ENCODE measurements around the gene SERPINI1. TPM values are rescaled to one million over a fixed set of nuclear protein-coding genes. Genes with fewer than 3 reads are reported as not detected.

The SERPINI1 gene
- total and polyA plus RNA-seq, 2 of the 8 experiments (the other 6 are each of a cell fraction or from before 2014, with no cell fraction given) = 5.3 to 9.9 TPM

- no peak overlapping the region for H3K56ac ChIP-seq (replicated peaks; ENCODE audit: insufficient read length, low read depth, low read length)
- H3K4me2 ChIP-seq (ENCODE audit: insufficient read depth in 1 of 2, low read depth in 2 of 2, low read length in 2 of 2) = no peak overlapping the region
- H3K4me1 ChIP-seq (replicated peaks in 1 of 4; ENCODE audit: control insufficient read depth in 3 of 4, insufficient read depth in 4 of 4, low read length in 3 of 4) = no peaks in the 10 kb centered on the region
- no peak overlapping the region for H2BK15ac ChIP-seq (ENCODE audit: low read length)
- H4K20me1 ChIP-seq (replicated peaks in 1 of 2; ENCODE audit: control insufficient read depth in 1 of 2, insufficient read depth in 2 of 2, low read length in 2 of 2) = no peaks in the 10 kb centered on the region
- TF ChIP-seq, protein P1, sequence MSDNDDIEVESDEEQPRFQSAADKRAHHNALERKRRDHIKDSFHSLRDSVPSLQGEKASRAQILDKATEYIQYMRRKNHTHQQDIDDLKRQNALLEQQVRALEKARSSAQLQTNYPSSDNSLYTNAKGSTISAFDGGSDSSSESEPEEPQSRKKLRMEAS (IDR thresholded peaks at IDR 0.05) = no peak
- no peak for TF ChIP-seq RAD21 (IDR thresholded peaks at IDR 0.05 in 1 of 2, conservative IDR thresholded peaks at IDR 0.05 in 1 of 2; ENCODE audit: low read depth in 2 of 2, low read length in 2 of 2)
- TF ChIP-seq E2F6 (IDR thresholded peaks at IDR 0.05) = no peak
- no peak for TF ChIP-seq TBP (IDR thresholded peaks at IDR 0.05; ENCODE audit: low read depth, low read length)
- TF ChIP-seq YY1 (IDR thresholded peaks at IDR 0.05; ENCODE audit: low read depth, low read length) = no peak
- no peak for TF ChIP-seq CHD1 (IDR thresholded peaks at IDR 0.05; ENCODE audit: low read depth, low read length)
- no peak for TF ChIP-seq BACH1 (IDR thresholded peaks at IDR 0.05; ENCODE audit: low read length)
- H3K14ac ChIP-seq (ENCODE audit: insufficient read length) = no peak overlapping the region
- H3K79me2 ChIP-seq (ENCODE audit: control insufficient read depth in 1 of 2, insufficient read depth in 2 of 2, low read length in 2 of 2) = no peaks in the 10 kb centered on the region
- H3K18ac ChIP-seq (ENCODE audit: extremely low read depth, low read length) = no peak overlapping the region
- H3K9me3 ChIP-seq (ENCODE audit: insufficient read depth in 2 of 2, low read depth in 1 of 2, low read length in 1 of 2) = no peaks in the 10 kb centered on the region
- H3K4me3 ChIP-seq (ENCODE audit: extremely low read depth in 1 of 4, insufficient read depth in 2 of 4, low read depth in 3 of 4, low read length in 4 of 4) = no peak overlapping the region
- H3K4ac ChIP-seq (replicated peaks; ENCODE audit: insufficient read length, low read depth, low read length) = no peak overlapping the region
- no peak for DNase-seq (ENCODE audit: low read depth in 1 of 2, low spot score in 2 of 2)
- WGBS, 2 experiments (ENCODE audit: extremely low coverage in 1 of 2, insufficient coverage in 1 of 2, insufficient read length in 1 of 2, insufficient replicate concordance in 2 of 2, low coverage in 1 of 2, low lambda C conversion rate in 2 of 2, missing lambda C conversion rate in 1 of 2) = 83% methylated on average over 2 of the region's 2 CpGs; no CpG with 5 or more reads in 1 of the 2 experiments
- H2BK20ac ChIP-seq (ENCODE audit: low read length) = no peak overlapping the region
- H2AK5ac ChIP-seq (ENCODE audit: low read depth, low read length) = no peak overlapping the region
- H2BK120ac ChIP-seq (replicated peaks; ENCODE audit: low read depth, low read length) = no peak overlapping the region
- H3K27ac ChIP-seq (ENCODE audit: low read depth, low read length) = no peak overlapping the region
- H3K23me2 ChIP-seq (ENCODE audit: low read depth, low read length) = no peaks in the 10 kb centered on the region
- H4K91ac ChIP-seq (replicated peaks; ENCODE audit: insufficient read length, low read length) = no peak overlapping the region
- ChIA-PET CTCF (ENCODE audit: partially characterized antibody) (no interaction called here), POLR2A (ENCODE audit: partially characterized antibody) (no interaction called here)
- no peaks in the 10 kb centered on the region for H3K27me3 ChIP-seq (replicated peaks in 1 of 4; ENCODE audit: control insufficient read depth in 3 of 4, extremely low read depth in 1 of 4, insufficient read depth in 3 of 4, low read length in 3 of 4)
- no peak overlapping the region for H2BK5ac ChIP-seq (ENCODE audit: low read depth, low read length)
- H3K9ac ChIP-seq (replicated peaks in 1 of 4; ENCODE audit: extremely low read depth in 1 of 4, low read depth in 3 of 4, low read length in 3 of 4) = no peak overlapping the region
- FAIRE-seq = no peak
- H3K23ac ChIP-seq (ENCODE audit: insufficient read length) = no peak overlapping the region
- no peak overlapping the region for H2BK12ac ChIP-seq (ENCODE audit: low read depth, low read length)
- no peak overlapping the region for H2AFZ ChIP-seq (ENCODE audit: low read length)
- H3K79me1 ChIP-seq (ENCODE audit: low read depth, low read length) = no peaks in the 10 kb centered on the region
- no peak overlapping the region for H4K5ac ChIP-seq (ENCODE audit: insufficient read length, low read depth, low read length)
- no peaks in the 10 kb centered on the region for H3K36me3 ChIP-seq (ENCODE audit: control insufficient read depth in 2 of 4, insufficient read depth in 4 of 4, low read length in 3 of 4)
- H4K8ac ChIP-seq (ENCODE audit: extremely low read depth, insufficient read depth, low read length) = no peak overlapping the region
These were observed 93.5 kb downstream of the SERPINI1 start for GRCh38 chr3:167829071-167829470.

Data from H1 (cell line).